ENCODE data around the gene COPG1.

DNA sequence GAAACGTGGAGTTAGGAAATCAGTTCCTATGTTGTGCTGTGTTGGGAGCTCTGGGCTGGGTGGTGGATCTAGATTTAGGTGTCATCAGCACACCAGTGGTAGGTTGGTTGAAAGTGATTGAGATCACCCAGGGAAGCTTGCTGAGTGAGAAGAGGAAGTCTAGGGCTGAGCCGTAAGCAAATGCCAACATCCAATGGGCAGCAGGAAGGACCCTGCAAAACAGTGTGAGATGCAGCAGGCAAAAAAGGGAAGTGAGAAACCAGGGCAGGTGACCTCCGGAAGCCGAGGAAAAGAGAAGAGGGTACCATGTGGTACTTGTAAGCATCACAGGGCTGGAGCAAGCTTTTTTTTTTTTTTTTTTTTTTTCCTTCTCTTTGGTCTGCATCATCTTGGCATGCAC lies 15.9 kb upstream of the COPG1 start:
- TF ChIP-seq POLR2AphosphoS5 (IDR thresholded peaks at IDR 0.05; ENCODE audit: low read depth, low read length): no peak
- TF ChIP-seq, protein P1, sequence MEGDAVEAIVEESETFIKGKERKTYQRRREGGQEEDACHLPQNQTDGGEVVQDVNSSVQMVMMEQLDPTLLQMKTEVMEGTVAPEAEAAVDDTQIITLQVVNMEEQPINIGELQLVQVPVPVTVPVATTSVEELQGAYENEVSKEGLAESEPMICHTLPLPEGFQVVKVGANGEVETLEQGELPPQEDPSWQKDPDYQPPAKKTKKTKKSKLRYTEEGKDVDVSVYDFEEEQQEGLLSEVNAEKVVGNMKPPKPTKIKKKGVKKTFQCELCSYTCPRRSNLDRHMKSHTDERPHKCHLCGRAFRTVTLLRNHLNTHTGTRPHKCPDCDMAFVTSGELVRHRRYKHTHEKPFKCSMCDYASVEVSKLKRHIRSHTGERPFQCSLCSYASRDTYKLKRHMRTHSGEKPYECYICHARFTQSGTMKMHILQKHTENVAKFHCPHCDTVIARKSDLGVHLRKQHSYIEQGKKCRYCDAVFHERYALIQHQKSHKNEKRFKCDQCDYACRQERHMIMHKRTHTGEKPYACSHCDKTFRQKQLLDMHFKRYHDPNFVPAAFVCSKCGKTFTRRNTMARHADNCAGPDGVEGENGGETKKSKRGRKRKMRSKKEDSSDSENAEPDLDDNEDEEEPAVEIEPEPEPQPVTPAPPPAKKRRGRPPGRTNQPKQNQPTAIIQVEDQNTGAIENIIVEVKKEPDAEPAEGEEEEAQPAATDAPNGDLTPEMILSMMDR (IDR thresholded peaks at IDR 0.05): no peak
- TF ChIP-seq, protein P2, sequence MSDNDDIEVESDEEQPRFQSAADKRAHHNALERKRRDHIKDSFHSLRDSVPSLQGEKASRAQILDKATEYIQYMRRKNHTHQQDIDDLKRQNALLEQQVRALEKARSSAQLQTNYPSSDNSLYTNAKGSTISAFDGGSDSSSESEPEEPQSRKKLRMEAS (IDR thresholded peaks at IDR 0.05; ENCODE audit: low read depth): no peak
- TF ChIP-seq, protein P3, sequence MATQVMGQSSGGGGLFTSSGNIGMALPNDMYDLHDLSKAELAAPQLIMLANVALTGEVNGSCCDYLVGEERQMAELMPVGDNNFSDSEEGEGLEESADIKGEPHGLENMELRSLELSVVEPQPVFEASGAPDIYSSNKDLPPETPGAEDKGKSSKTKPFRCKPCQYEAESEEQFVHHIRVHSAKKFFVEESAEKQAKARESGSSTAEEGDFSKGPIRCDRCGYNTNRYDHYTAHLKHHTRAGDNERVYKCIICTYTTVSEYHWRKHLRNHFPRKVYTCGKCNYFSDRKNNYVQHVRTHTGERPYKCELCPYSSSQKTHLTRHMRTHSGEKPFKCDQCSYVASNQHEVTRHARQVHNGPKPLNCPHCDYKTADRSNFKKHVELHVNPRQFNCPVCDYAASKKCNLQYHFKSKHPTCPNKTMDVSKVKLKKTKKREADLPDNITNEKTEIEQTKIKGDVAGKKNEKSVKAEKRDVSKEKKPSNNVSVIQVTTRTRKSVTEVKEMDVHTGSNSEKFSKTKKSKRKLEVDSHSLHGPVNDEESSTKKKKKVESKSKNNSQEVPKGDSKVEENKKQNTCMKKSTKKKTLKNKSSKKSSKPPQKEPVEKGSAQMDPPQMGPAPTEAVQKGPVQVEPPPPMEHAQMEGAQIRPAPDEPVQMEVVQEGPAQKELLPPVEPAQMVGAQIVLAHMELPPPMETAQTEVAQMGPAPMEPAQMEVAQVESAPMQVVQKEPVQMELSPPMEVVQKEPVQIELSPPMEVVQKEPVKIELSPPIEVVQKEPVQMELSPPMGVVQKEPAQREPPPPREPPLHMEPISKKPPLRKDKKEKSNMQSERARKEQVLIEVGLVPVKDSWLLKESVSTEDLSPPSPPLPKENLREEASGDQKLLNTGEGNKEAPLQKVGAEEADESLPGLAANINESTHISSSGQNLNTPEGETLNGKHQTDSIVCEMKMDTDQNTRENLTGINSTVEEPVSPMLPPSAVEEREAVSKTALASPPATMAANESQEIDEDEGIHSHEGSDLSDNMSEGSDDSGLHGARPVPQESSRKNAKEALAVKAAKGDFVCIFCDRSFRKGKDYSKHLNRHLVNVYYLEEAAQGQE (IDR thresholded peaks at IDR 0.05; ENCODE audit: low read depth, low read length): no peak
- TF ChIP-seq RFX5 (IDR thresholded peaks at IDR 0.05; ENCODE audit: low read length): no peak
- no peak for TF ChIP-seq RAD21 (IDR thresholded peaks at IDR 0.05; ENCODE audit: low read length)
- TF ChIP-seq YY1 (IDR thresholded peaks at IDR 0.05; ENCODE audit: low read depth): no peak
- TF ChIP-seq, protein P4, sequence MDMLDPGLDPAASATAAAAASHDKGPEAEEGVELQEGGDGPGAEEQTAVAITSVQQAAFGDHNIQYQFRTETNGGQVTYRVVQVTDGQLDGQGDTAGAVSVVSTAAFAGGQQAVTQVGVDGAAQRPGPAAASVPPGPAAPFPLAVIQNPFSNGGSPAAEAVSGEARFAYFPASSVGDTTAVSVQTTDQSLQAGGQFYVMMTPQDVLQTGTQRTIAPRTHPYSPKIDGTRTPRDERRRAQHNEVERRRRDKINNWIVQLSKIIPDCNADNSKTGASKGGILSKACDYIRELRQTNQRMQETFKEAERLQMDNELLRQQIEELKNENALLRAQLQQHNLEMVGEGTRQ (IDR thresholded peaks at IDR 0.05; ENCODE audit: borderline replicate concordance, low read depth, low read length): no peak
- TF ChIP-seq EZH2phosphoT487 (IDR thresholded peaks at IDR 0.05; ENCODE audit: borderline replicate concordance, low read depth): no peak
- TF ChIP-seq, protein P5, sequence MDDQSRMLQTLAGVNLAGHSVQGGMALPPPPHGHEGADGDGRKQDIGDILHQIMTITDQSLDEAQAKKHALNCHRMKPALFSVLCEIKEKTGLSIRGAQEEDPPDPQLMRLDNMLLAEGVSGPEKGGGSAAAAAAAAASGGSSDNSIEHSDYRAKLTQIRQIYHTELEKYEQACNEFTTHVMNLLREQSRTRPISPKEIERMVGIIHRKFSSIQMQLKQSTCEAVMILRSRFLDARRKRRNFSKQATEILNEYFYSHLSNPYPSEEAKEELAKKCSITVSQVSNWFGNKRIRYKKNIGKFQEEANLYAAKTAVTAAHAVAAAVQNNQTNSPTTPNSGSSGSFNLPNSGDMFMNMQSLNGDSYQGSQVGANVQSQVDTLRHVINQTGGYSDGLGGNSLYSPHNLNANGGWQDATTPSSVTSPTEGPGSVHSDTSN (IDR thresholded peaks at IDR 0.05): no peak
- no peak for TF ChIP-seq GABPA (IDR thresholded peaks at IDR 0.05; ENCODE audit: low read depth)
